ENCODE measurements around the gene EDAR. TPM values are rescaled to one million over a fixed set of nuclear protein-coding genes. Genes with fewer than 3 reads are reported as not detected.

EDAR gene
- total RNA-seq (2022; extraction: Qiagen RNA extraction; ENCODE audit: low read depth), result 0.05 to 0.08 TPM in 2 of 5 replicates, not detected in the others

GRCh38 chr2:108988796-108989713 lies at the start of gene EDAR:
EDAR (minus strand) TSS chr2:108989220; CDS start chr2:108931014, 58,206 bp downstream.

Other genes with a start within 250 kb of the EDAR start
- gene CCDC138, start 202.4 kb downstream of the EDAR start, total RNA-seq (2022; extraction: Qiagen RNA extraction; ENCODE audit: low read depth), result 5.7 to 8.8 TPM (median 7.4 TPM) in 5 replicates
- 0.28 to 0.63 TPM (median 0.49 TPM) in 5 replicates for gene SH3RF3, start 140.0 kb upstream of the EDAR start, total RNA-seq (2022; extraction: Qiagen RNA extraction; ENCODE audit: low read depth)

All from A549 treated with ZK216348 at 1 μM for 4 hours (cell line).